GM20000 (cell line): ENCODE results near the gene IFITM10.

Experiments
- DNase-seq: peaks from one replicate; pipeline ENCODE4 v3.0.0; 2012; ENCODE audit warnings: low spot score
- CTCF ChIP-seq: IDR thresholded peaks from 2 replicates; pipeline ENCODE4 v1.5.1; 2012; ENCODE audit warnings: mild to moderate bottlenecking, control low read depth; ENCODE audit errors: extremely low read depth, missing control alignments

Gene IFITM10

GRCh38 chr11:1695548-1696108, 54.8 kb downstream of the IFITM10 start:
- TF ChIP-seq CTCF: no peak
- DNase-seq: no peak

- DNase-seq: no peak
- TF ChIP-seq CTCF: no peak
Measured at GRCh38 chr11:1694846-1695547, 55.4 kb downstream of the IFITM10 start.

DNA sequence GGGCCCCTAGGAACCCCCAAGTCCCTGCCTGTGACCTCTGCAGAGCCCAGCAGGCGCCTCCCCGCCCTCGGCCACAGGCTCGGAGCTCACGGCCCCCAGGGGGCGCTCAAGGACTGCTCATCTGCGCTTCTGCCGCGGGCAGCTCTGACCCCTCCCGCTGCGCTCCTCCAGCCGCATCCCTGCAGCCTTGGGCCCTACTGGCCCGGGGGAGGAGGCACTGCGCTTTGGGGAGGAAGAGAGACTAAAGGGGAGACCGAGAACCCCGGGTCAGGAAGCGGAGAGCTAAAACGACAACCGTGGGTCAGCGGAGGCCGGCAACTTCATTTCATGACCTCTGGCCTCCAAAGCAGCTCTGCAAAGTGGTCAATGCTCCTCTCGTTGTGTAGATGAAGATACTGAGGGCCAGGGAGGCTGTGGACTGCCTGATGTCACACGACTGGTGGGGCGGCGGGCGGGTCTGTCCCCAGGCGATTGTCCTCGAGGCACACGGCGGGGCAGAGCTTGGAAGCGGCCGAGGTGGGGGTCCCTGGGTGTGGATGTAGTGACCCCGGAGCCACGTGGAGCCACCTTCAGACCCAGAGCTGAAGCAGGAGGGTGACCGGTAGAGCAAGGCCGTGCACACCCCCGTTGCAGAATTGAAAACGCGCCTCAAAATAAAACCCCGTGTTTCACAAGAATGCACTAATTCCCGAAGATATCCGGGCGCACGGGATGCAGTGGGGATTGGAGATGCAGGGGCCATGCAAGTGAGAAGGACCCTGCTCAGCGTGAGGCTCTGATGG, 56.1 kb downstream of the IFITM10 start:
- DNase-seq: peak; percentile 91
- peak; percentile 91 for TF ChIP-seq CTCF

- DNase-seq: peak; percentile 87
- peak; percentile 91 for TF ChIP-seq CTCF
Measured at GRCh38 chr11:1693327-1694063, 56.9 kb downstream of the IFITM10 start.

DNA sequence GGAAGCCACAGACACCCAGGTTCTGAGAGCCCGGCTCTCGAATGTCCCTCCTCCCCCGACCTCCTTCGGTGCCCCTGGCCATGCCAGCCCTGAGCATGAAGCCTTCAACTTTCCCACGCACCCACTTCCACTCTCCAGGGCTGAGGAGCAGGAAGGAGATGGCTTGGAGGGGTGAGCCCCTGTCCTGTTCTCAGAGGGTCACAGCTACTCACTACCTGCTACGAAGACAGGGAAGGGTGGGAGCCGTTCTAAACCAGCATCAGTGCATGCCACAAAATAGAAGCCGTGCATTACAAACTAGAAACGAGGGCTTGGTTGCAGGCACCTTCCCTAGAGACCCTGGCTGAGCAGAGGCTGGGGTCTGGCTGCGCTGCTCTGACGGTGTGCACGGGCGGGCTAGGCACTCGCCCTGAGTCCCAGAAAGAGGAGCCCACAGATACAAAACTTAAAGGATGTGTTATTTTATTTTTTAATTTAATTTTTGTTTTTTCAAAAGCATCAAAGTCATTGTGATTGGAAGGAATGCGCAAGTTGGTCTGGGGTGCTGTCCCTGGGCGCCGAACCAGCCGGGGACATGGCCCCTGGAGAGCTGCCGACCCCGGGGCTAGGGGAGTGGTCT, 57.6 kb downstream of the IFITM10 start:
- no peak for DNase-seq
- peak; percentile 10 for TF ChIP-seq CTCF

DNA sequence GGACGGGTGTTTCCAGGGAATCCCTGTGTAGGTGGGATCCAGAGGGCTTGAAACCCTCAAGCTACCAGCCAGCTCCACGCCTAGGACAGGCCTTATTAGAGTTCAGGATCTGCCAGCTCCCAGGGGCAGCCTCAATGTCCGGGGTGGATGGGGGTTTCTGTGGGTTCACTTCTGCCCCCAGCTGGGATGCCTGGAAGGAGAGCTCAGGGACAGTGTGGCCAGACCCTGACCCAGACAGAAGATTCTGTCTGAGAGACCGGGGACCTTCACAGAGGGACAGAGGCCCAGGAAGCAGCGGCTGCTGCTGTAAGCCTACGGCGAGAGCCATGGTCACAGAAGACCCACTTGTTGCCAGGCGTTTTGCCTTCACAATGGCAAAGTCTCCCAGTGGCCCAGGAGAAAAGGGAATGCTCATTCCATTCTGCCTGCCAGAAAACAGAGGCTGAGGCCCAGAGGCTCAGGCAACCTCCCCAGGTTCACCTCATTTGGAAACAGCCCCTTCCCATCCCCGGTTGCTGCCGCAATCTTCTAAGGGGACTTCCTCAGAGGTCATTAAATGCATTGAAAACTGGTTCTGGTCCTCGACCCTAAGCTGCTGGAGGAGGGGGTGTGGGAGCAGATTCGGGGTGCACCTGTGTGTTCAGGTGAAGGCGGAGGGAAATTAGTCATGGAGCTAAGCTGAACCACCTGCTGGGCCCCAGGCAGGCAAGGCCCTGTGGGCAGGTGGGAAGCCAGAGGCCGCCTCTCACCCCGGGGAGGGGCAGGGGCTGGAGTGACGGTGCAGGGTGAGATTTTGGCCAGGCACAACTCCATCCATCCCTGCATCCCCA, 58.3 kb downstream of the IFITM10 start:
- no peak for TF ChIP-seq CTCF
- DNase-seq: no peak
